Measurements from ENCODE around the gene C11orf42. TPM values are rescaled to one million over a fixed set of nuclear protein-coding genes. Genes with fewer than 3 reads are reported as not detected.
A peak's percentile ranks its signal among the peaks of the same experiment; 100 is the strongest.

Gene C11orf42
- total RNA-seq, 1 donor from 2014 or later: not detected

DNA sequence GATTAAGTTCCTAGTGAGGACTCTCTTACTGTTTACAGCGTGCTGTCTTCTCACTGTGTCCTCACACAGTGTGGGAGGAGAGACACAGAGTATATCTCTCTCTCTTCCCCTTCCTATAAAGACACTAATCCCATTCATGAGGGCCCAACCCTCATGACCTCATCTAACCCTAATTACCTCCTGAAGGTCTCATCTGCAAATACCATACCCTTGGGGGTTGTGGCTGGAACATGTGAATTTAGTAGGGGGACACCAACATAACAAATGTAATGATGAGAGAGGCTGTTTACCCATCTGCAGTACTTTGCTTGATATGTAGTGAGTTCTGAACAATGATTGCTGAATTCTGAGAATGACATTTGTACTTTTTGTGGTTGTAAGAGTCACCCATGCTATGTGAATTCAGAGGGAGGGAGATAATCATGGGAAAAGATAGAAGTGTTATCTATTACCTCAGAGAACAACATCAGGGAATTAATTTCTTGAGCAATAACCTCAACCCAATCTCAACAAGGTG is 11.2 kb upstream of the C11orf42 start:
- Mint-ChIP-seq H3K9me3 (no peaks in the 10 kb centered on the region), H3K27ac (ENCODE audit: unreplicated experiment) (no peak overlapping the region), H3K4me3 (no peak overlapping the region), H3K36me3 (ENCODE audit: low read depth) (no peaks in the 10 kb centered on the region), H3K4me1 (peaks cover 14% of the 10 kb centered on the region), H3K27me3 (ENCODE audit: low read depth) (no peaks in the 10 kb centered on the region)
- TF ChIP-seq, protein P1, sequence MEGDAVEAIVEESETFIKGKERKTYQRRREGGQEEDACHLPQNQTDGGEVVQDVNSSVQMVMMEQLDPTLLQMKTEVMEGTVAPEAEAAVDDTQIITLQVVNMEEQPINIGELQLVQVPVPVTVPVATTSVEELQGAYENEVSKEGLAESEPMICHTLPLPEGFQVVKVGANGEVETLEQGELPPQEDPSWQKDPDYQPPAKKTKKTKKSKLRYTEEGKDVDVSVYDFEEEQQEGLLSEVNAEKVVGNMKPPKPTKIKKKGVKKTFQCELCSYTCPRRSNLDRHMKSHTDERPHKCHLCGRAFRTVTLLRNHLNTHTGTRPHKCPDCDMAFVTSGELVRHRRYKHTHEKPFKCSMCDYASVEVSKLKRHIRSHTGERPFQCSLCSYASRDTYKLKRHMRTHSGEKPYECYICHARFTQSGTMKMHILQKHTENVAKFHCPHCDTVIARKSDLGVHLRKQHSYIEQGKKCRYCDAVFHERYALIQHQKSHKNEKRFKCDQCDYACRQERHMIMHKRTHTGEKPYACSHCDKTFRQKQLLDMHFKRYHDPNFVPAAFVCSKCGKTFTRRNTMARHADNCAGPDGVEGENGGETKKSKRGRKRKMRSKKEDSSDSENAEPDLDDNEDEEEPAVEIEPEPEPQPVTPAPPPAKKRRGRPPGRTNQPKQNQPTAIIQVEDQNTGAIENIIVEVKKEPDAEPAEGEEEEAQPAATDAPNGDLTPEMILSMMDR (conservative IDR thresholded peaks at IDR 0.05): no peak
- DNase-seq (ENCODE audit: low read depth, low spot score): no peak

DNA sequence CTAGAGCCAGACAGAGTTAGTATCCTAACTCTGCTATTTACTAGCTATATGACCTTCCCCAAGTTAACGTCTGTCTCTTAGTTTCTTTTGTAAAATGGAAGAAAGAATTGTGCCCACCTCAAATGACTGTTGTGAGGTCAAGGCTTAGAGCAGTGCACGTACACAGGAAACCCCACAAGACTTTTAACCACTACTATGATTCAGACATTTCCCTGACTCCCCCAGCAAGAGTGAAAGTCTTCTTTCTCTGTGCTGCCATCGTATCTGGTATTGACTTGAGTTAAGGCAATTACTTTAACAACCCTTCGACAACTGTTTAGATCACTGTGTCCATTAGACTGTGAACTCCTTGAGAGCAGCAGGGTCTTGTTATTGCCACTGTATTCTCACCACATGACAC is 9.0 kb upstream of the C11orf42 start:
- Mint-ChIP-seq H3K36me3 (ENCODE audit: low read depth) (no peaks in the 10 kb centered on the region), H3K9me3 (no peaks in the 10 kb centered on the region), H3K27ac (ENCODE audit: unreplicated experiment) (no peak overlapping the region), H3K4me1 (peaks cover 20% of the 10 kb centered on the region), H3K27me3 (ENCODE audit: low read depth) (no peaks in the 10 kb centered on the region), H3K4me3 (no peak overlapping the region)
- TF ChIP-seq, protein P1 (conservative IDR thresholded peaks at IDR 0.05): no peak
- no peak for DNase-seq (ENCODE audit: low read depth, low spot score)

DNA sequence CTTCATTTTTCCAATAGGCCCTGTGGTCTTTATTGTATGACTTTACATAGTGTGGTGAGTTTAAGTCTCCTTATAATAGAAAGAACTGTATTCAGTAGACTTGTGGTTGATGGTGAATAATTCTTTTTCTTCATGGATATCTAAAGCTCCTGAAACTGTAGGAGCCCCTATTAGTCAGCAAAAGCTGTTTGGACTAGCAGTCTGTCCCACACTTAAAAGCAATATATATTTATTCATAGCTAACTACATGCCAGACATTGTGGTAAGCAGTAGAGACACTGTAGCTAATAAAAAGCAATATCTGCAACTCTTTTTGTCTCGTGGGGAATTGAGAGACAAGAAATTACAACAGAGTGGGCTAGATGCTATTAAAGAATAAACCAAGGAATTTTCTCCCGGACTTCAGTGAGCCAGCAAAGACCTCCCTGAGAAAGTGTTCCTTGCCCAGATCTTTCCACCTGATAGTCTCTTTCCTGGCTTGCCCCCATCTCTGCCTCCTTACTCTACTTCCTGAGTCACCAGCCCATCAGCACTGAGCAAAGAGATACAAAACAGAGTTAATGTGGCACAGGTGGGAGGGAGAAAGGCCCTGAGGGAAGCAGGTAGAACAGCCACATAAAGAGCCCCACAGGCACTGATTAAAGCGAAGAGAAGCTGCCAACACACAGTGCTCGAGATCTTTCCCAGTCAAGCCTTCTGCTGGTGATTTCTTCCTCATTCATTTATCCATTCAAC is 7.7 kb upstream of the C11orf42 start:
- no peak overlapping the region for H3K27ac Mint-ChIP-seq (ENCODE audit: unreplicated experiment)
- peaks cover 15% of the 10 kb centered on the region for H3K4me1 Mint-ChIP-seq
- no peak overlapping the region for H3K4me3 Mint-ChIP-seq
- no peaks in the 10 kb centered on the region for H3K9me3 Mint-ChIP-seq
- DNase-seq (ENCODE audit: low read depth, low spot score): no peak
- TF ChIP-seq, protein P1 (conservative IDR thresholded peaks at IDR 0.05): no peak
- no peaks in the 10 kb centered on the region for H3K36me3 Mint-ChIP-seq (ENCODE audit: low read depth)
- no peaks in the 10 kb centered on the region for H3K27me3 Mint-ChIP-seq (ENCODE audit: low read depth)

DNA sequence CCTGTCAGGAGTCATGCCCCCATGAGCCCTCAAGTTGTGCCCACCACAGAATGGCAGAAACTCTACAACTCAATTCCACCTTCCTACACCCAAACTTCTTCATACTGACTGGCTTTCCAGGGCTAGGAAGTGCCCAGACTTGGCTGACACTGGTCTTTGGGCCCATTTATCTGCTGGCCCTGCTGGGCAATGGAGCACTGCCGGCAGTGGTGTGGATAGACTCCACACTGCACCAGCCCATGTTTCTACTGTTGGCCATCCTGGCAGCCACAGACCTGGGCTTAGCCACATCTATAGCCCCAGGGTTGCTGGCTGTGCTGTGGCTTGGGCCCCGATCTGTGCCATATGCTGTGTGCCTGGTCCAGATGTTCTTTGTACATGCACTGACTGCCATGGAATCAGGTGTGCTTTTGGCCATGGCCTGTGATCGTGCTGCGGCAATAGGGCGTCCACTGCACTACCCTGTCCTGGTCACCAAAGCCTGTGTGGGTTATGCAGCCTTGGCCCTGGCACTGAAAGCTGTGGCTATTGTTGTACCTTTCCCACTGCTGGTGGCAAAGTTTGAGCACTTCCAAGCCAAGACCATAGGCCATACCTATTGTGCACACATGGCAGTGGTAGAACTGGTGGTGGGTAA is 6.1 kb upstream of the C11orf42 start, which contains the start of gene OR52W1:
Gene OR52W1, plus strand, starts transcription at position 51 of the 637 bp plus-strand sequence. Its CDS starts 0 bp downstream, at position 51.
- Mint-ChIP-seq H3K27me3 (ENCODE audit: low read depth) (no peaks in the 10 kb centered on the region), H3K27ac (ENCODE audit: unreplicated experiment) (peak within 1 kb of the TSS; percentile 21), H3K36me3 (ENCODE audit: low read depth) (peaks cover 3% of the 10 kb centered on the region), H3K9me3 (no peaks in the 10 kb centered on the region), H3K4me3 (no peak within 1 kb of the TSS), H3K4me1 (peaks cover 7% of the 10 kb centered on the region)
- no peak for DNase-seq (ENCODE audit: low read depth, low spot score)
- TF ChIP-seq, protein P1 (conservative IDR thresholded peaks at IDR 0.05): no peak

DNA sequence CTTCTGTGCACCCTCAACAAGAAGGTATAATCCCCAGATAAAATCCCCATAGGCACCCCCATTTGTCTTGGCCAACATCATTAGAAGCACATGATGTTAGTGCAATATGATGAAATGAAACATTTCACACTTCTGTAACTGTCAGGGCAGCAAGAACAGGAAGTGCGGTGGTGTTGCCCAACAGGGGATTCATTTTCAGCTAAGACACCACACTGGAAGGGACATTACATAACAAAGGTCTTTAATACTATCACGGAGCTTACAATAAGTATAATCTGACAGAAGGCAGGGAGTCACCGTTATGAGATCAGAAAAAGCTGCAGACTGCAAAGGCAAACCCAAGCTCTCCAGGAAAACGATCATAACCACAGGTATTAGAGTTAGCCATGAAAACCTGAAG is 4.4 kb upstream of the C11orf42 start:
- TF ChIP-seq, protein P1 (conservative IDR thresholded peaks at IDR 0.05): no peak
- H3K27ac Mint-ChIP-seq (ENCODE audit: unreplicated experiment): no peak overlapping the region
- H3K9me3 Mint-ChIP-seq: no peaks in the 10 kb centered on the region
- no peak overlapping the region for H3K4me3 Mint-ChIP-seq
- H3K4me1 Mint-ChIP-seq: peaks cover 6% of the 10 kb centered on the region
- DNase-seq (ENCODE audit: low read depth, low spot score): no peak
- no peaks in the 10 kb centered on the region for H3K27me3 Mint-ChIP-seq (ENCODE audit: low read depth)
- H3K36me3 Mint-ChIP-seq (ENCODE audit: low read depth): peaks cover 3% of the 10 kb centered on the region
